HepG2 (cell line): ENCODE results near the gene MTMR6. TPM values are rescaled to one million over a fixed set of nuclear protein-coding genes. Genes with fewer than 3 reads are reported as not detected.

Experiments used
- ATAC-seq: fragments of 200-7000 bp; cut with Tn5 transposase; 3 replicates; pipeline ENCODE4 v1.9.1; 2020; ENCODE audit warnings: mild to moderate bottlenecking, moderate library complexity
- BruUV-seq: library from RNA; stranded (reverse); fragments of 400-500 nt; replicated peaks from 2 replicates; lab custom pipeline; 2021; lab: Mats Ljungman, UMichigan
- CTCF ChIA-PET: fragments of 300-600 bp; formaldehyde crosslinking; extraction: SDS; loops from one replicate; lab custom pipeline; 2021; ENCODE audit warnings: low total read pairs, inconsistent platforms, low intra/inter-chr PET ratio; lab: Yijun Ruan, JAX
- POLR2A ChIA-PET: fragments of 350-600 bp; sonication (Branson Sonifier 250); formaldehyde crosslinking; loops from one replicate; lab custom pipeline; 2020; ENCODE audit warnings: antibody characterized with exemption, inconsistent platforms; lab: Yijun Ruan, JAX
- DNase-seq: peaks from one replicate; pipeline ENCODE4 v3.0.0-alpha.2; 2015; ENCODE audit warnings: low spot score
- FAIRE-seq: peaks from 3 replicates; lab custom pipeline; 2011; peaks lifted over from hg19 to GRCh38; lab: Jason Lieb, UNC
- H2AFZ ChIP-seq: one replicate; pipeline ENCODE4 v1.6.1; 2011; ENCODE audit warnings: low read length, inconsistent platforms
- H3K27ac ChIP-seq: fragments of 300-600 bp; 3 replicates; pipeline ENCODE4 v1.8.0; 2011; ENCODE audit warnings: mixed run types, mild to moderate bottlenecking, mixed read lengths, low read length, inconsistent platforms; ENCODE audit not compliant: insufficient read depth; ENCODE audit errors: extremely low read length
- H3K27me3 ChIP-seq, 2 experiments: fragments of 200-600 bp in 1 of 2; 2 replicates in 1 of 2; 3 replicates in 1 of 2; pipeline versions ENCODE4 v1.6.0 to v1.8.0; 2011; ENCODE audit warnings: low read length in 2 of 2, mild to moderate bottlenecking in 2 of 2, moderate library complexity in 2 of 2, inconsistent platforms in 1 of 2; ENCODE audit not compliant: insufficient read depth in 2 of 2, control insufficient read depth in 1 of 2
- H3K36me3 ChIP-seq, 2 experiments: fragments of 200-600 bp in 1 of 2; replicated peaks in 1 of 2; 2 replicates in 1 of 2; 3 replicates in 1 of 2; pipeline versions ENCODE4 v1.5.1 to v1.8.0; 2011; ENCODE audit warnings: low read length in 2 of 2, inconsistent platforms in 1 of 2; ENCODE audit not compliant: insufficient read depth in 2 of 2, control insufficient read depth in 1 of 2
- H3K4me1 ChIP-seq: 2 replicates; pipeline ENCODE4 v1.5.1; 2012; ENCODE audit warnings: low read length, inconsistent platforms; ENCODE audit not compliant: insufficient read depth
- H3K4me2 ChIP-seq: 2 replicates; pipeline ENCODE4 v1.6.0; 2011; ENCODE audit warnings: low read depth, low read length, inconsistent platforms
- H3K4me3 ChIP-seq, 3 experiments: fragments of 200-600 bp in 1 of 3; sonication (generic), shearing (Covaris generic) in 1 of 3; replicated peaks in 1 of 3; 2 replicates each; pipeline ENCODE4 v1.5.1; 2011 to 2016; ENCODE audit warnings: low read length in 3 of 3, inconsistent platforms in 2 of 3, low read depth in 2 of 3, mild to moderate bottlenecking in 2 of 3, control low read depth in 1 of 3, mixed read lengths in 1 of 3; ENCODE audit not compliant: insufficient read depth in 1 of 3
- H3K79me2 ChIP-seq: one replicate; pipeline ENCODE4 v1.6.1; 2011; ENCODE audit warnings: low read length, inconsistent platforms; ENCODE audit not compliant: insufficient read depth
- H3K9ac ChIP-seq: 2 replicates; pipeline ENCODE4 v1.6.0; 2011; ENCODE audit warnings: mild to moderate bottlenecking, low read depth, low read length, inconsistent platforms; ENCODE audit not compliant: insufficient read depth
- H3K9me3 ChIP-seq: 2 replicates; pipeline ENCODE4 v1.5.1; 2012; ENCODE audit warnings: mild to moderate bottlenecking, low read length
- H4K20me1 ChIP-seq: 2 replicates; pipeline ENCODE4 v1.6.0; 2011; ENCODE audit warnings: inconsistent platforms, mild to moderate bottlenecking, low read length, moderate library complexity; ENCODE audit not compliant: insufficient read depth
- ATF1 ChIP-seq: IDR thresholded peaks from 2 replicates; pipeline ENCODE4 v1.6.1; 2016; ENCODE audit warnings: mild to moderate bottlenecking, control low read depth
- CBFB ChIP-seq: sonication (generic); formaldehyde crosslinking; IDR thresholded peaks from 2 replicates; pipeline ENCODE4 v1.4.0; 2020; ENCODE audit warnings: missing genetic modification reagents
- GABPB1 ChIP-seq: IDR thresholded peaks from 2 replicates; pipeline ENCODE4 v1.6.1; 2016; ENCODE audit warnings: mild to moderate bottlenecking, missing genetic modification reagents, moderate library complexity, missing compliant biosample characterization
- MAZ ChIP-seq, 2 experiments: sonication (generic) in 1 of 2; formaldehyde crosslinking in 1 of 2; IDR thresholded peaks; 2 replicates each; pipeline versions ENCODE4 v1.5.0 to v1.6.1; 2012 to 2020; ENCODE audit warnings: low read depth in 2 of 2, mild to moderate bottlenecking in 2 of 2, borderline replicate concordance in 1 of 2, improper control_type of control experiment in 1 of 2, low read length in 1 of 2, missing genetic modification reagents in 1 of 2, moderate library complexity in 1 of 2
- RNF2 ChIP-seq: fragments of 450-650 bp; conservative IDR thresholded peaks from 2 replicates; pipeline ENCODE4 v1.6.1; 2016; ENCODE audit warnings: low read depth
- WGBS: methylation state at CpG from one replicate; pipeline ENCODE4 v1.1.6; 2017; ENCODE audit warnings: low lambda C conversion rate; 5-methylcytosine and 5-hydroxymethylcytosine counted together
- in situ Hi-C: cut with HindIII; loops from 2 replicates; pipeline ENCODE4 v1.10.0; 2017; ENCODE audit warnings: low pct_unique_long_range_greater_than_20kb; ENCODE audit not compliant: extremely low pct_ligation_motif_present
- intact Hi-C: fragments of 100-400 bp; cut with micrococcal nuclease; formaldehyde crosslinking; loops from one replicate; pipeline ENCODE4 v1.10.0; 2022; ENCODE audit not compliant: unreplicated experiment
- polyA plus RNA-seq, 8 experiments: library from polyadenylated mRNA; depleted of rRNA in 3 of 8; stranded (reverse) in 7 of 8; unstranded in 1 of 8; fragments of >200 nt; fragmentation: Illumina TruSeq in 4 of 8; extraction: Trizol in 4 of 8; gene quantifications; 2 replicates each; pipeline versions ENCODE4 v1.2.1 to v1.2.3, GENCODE V29; 2011 to 2016; ENCODE audit warnings: low read depth in 4 of 8, missing spikeins in 1 of 8, mixed read lengths in 1 of 8; ENCODE audit not compliant: insufficient read depth in 1 of 8
- total RNA-seq, 5 experiments: library from RNA; depleted of rRNA; stranded (reverse); fragments of >200 nt; fragmentation: Illumina TruSeq; extraction: Trizol; gene quantifications; 2 replicates each; pipeline ENCODE4 v1.2.3, GENCODE V29; 2016; ENCODE audit warnings: low read depth in 1 of 5
- TF ChIP-seq, protein P1 (sequence below): sonication (generic); formaldehyde crosslinking; conservative IDR thresholded peaks from 2 replicates; pipeline ENCODE4 v1.4.0; 2020; ENCODE audit warnings: missing genetic modification reagents
- TF ChIP-seq, protein P2 (sequence below): sonication (generic); formaldehyde crosslinking; IDR thresholded peaks from 2 replicates; pipeline ENCODE4 v1.4.0; 2020; ENCODE audit warnings: low read depth, mild to moderate bottlenecking, missing genetic modification reagents
- TF ChIP-seq, protein P3 (sequence below): sonication (generic); formaldehyde crosslinking; IDR thresholded peaks from 2 replicates; pipeline ENCODE4 v1.4.0; 2020; ENCODE audit warnings: missing genetic modification reagents

Gene MTMR6
- total and polyA plus RNA-seq, 2 of the 13 experiments (the other 11 are each of a cell fraction or from before 2014, with no cell fraction given), result 3.4 to 7.8 TPM

DNA sequence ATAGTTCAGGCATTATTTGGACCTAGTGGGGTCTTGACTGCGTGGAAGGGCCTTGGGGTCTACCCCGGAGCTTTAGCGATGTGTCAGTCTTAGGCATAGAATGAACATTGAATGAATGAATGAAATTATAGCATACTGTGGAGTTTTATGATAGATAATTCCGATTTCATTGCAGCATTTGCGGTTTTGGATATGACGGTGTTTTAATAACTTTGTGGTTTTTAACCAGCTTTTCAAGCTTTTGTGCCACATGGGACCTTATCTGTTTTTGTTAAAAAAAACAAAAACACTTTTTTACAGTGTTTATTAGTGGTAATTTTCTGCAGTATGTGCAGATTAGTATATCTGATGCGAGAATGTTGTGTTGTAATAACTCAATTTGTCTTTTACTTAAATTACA lies 14.8 kb upstream of the MTMR6 start:
- peaks cover 52% of the 10 kb centered on the region for H3K79me2 ChIP-seq
- WGBS, result 2% methylated on average over 7 of the region's 7 CpGs
- no peak for FAIRE-seq

DNA sequence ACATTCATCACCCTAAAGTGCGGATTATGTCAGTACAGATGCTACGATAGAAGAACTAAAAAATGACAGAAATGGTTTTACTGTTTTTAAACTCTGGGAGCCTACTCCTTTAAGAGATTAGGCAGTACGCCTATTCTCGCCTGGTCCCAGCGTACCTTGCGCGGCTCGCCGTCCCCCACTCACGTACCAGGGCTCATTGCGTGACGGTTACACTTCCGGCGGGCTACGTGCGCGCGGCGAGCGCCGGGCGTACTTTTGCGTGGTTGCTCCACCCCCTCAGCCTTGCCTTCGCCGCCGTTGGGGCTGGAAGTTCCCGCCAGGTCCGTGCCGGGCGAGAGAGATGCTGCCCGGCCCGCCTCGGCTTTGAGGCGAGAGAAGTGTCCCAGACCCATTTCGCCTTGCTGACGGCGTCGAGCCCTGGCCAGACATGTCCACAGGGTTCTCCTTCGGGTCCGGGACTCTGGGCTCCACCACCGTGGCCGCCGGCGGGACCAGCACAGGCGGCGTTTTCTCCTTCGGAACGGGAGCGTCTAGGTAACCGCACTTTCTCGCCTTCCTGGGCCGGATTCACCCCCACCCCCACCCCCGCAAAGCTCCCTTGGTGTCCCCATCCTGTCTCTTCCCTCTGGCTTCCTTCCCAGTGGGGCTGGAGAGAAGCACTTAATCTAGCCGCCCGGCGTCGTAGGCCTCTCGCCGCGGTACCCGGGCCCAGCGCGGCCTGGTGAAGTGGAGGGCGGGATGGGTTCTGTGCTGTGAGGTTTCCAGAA lies 14.2 kb upstream of the MTMR6 start, which contains the start of gene NUP58:
Gene NUP58 (plus strand): TSS at position 279 of the 767 bp plus-strand sequence. CDS start 149 bp downstream, at position 428.
- peak within 1 kb of the TSS; percentile 84 for H3K9ac ChIP-seq
- no peaks in the 10 kb centered on the region for H3K9me3 ChIP-seq
- no peaks in the 10 kb centered on the region for H3K36me3 ChIP-seq
- H3K27me3 ChIP-seq, result no peaks in the 10 kb centered on the region; a peak in 1 of 5 replicates
- 3% methylated on average over 24 of the region's 64 CpGs for WGBS
- peaks cover 45% of the 10 kb centered on the region for H3K4me1 ChIP-seq
- no TSS peak for BruUV-seq
- DNase-seq (peak; percentile 84), ATAC-seq (peak; percentile 100), FAIRE-seq (peak; percentile 90)
- intact Hi-C loops, result loop anchor here (1.0 kb wide), 1 partner anchor 14 kb away; the partner anchor contains the start of gene MTMR6
- H2AFZ ChIP-seq, result peak within 1 kb of the TSS; percentile 93
- H3K27ac ChIP-seq, result peak within 1 kb of the TSS; percentile 80
- H4K20me1 ChIP-seq, result no peaks in the 10 kb centered on the region; the same call in 1 of the 2 replicates
- ChIA-PET POLR2A (interaction anchor here (0.8 kb wide), 1 partner anchor 11 kb away, joined by 3 read pairs; no protein-coding TSS in a partner anchor), CTCF (no interaction called here)
- H3K4me3 ChIP-seq, result peak within 1 kb of the TSS; percentile 85 to 96 (median 89)
- in situ Hi-C loops, result no loop called here
- H3K4me2 ChIP-seq, result peak within 1 kb of the TSS; percentile 83
- H3K79me2 ChIP-seq, result peaks cover 46% of the 10 kb centered on the region
- peak; percentile 98 for TF ChIP-seq GABPB1 (CRISPR knock-in tag)
- TF ChIP-seq, protein P1, sequence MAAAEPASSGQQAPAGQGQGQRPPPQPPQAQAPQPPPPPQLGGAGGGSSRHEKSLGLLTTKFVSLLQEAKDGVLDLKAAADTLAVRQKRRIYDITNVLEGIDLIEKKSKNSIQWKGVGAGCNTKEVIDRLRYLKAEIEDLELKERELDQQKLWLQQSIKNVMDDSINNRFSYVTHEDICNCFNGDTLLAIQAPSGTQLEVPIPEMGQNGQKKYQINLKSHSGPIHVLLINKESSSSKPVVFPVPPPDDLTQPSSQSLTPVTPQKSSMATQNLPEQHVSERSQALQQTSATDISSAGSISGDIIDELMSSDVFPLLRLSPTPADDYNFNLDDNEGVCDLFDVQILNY (CRISPR knock-in tag), result peak; percentile 83
- no peak for TF ChIP-seq MAZ (IDR thresholded peaks at IDR 0.05; ENCODE audit: borderline replicate concordance, low read depth, low read length)
- peak; percentile 77 for TF ChIP-seq MAZ (CRISPR knock-in tag; IDR thresholded peaks at IDR 0.05; ENCODE audit: low read depth)
- peak; percentile 59; the same call in 1 of the 2 replicates for TF ChIP-seq CBFB (CRISPR knock-in tag)
- TF ChIP-seq RNF2, result no peak
- TF ChIP-seq, protein P2, sequence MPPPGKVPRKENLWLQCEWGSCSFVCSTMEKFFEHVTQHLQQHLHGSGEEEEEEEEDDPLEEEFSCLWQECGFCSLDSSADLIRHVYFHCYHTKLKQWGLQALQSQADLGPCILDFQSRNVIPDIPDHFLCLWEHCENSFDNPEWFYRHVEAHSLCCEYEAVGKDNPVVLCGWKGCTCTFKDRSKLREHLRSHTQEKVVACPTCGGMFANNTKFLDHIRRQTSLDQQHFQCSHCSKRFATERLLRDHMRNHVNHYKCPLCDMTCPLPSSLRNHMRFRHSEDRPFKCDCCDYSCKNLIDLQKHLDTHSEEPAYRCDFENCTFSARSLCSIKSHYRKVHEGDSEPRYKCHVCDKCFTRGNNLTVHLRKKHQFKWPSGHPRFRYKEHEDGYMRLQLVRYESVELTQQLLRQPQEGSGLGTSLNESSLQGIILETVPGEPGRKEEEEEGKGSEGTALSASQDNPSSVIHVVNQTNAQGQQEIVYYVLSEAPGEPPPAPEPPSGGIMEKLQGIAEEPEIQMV (CRISPR knock-in tag), result peak; percentile 99
- no peak for TF ChIP-seq ATF1 (CRISPR knock-in tag)

More for the DNA sequence above, 14.8 kb upstream of the MTMR6 start:
- H3K4me3 ChIP-seq, result peak overlapping the region; percentile 85 to 96 (median 89)
- ChIA-PET POLR2A (interaction anchor here (0.8 kb wide), 1 partner anchor 12 kb away, joined by 3 read pairs; no protein-coding TSS in a partner anchor), CTCF (no interaction called here)
- peak overlapping the region; percentile 84 for H3K9ac ChIP-seq
- in situ Hi-C loops, result no loop called here
- H3K36me3 ChIP-seq, result no peaks in the 10 kb centered on the region
- H4K20me1 ChIP-seq, result no peaks in the 10 kb centered on the region; the same call in 1 of the 2 replicates
- no peak overlapping the region for H2AFZ ChIP-seq
- intact Hi-C loops, result no loop called here
- no peak for ATAC-seq
- TSS peak; percentile 72 for BruUV-seq
- TF ChIP-seq, protein P3, sequence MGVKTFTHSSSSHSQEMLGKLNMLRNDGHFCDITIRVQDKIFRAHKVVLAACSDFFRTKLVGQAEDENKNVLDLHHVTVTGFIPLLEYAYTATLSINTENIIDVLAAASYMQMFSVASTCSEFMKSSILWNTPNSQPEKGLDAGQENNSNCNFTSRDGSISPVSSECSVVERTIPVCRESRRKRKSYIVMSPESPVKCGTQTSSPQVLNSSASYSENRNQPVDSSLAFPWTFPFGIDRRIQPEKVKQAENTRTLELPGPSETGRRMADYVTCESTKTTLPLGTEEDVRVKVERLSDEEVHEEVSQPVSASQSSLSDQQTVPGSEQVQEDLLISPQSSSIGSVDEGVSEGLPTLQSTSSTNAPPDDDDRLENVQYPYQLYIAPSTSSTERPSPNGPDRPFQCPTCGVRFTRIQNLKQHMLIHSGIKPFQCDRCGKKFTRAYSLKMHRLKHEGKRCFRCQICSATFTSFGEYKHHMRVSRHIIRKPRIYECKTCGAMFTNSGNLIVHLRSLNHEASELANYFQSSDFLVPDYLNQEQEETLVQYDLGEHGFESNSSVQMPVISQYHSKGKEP, result no peak
- peaks cover 51% of the 10 kb centered on the region for H3K4me1 ChIP-seq
- peak overlapping the region; percentile 80 for H3K27ac ChIP-seq
- no peaks in the 10 kb centered on the region; a peak in 1 of 5 replicates for H3K27me3 ChIP-seq
- no peak for DNase-seq
- H3K9me3 ChIP-seq, result no peaks in the 10 kb centered on the region
- H3K4me2 ChIP-seq, result peak overlapping the region; percentile 83
